HG03139 (cell line): ENCODE measurements around the gene ARMC8.

Experiments used
- ATAC-seq: cut with Tn5 transposase; IDR thresholded peaks from one replicate; pipeline ENCODE4 v1.9.1; 2021; ENCODE audit not compliant: unreplicated experiment

Gene ARMC8

GRCh38 chr3:138300647-138301046 is 113.5 kb downstream of the ARMC8 start:
- no peak for ATAC-seq

GRCh38 chr3:138303474-138303873 is 116.4 kb downstream of the ARMC8 start:
- ATAC-seq = no peak

- no peak for ATAC-seq
These were observed 120.8 kb downstream of the ARMC8 start for GRCh38 chr3:138307899-138308298.

DNA sequence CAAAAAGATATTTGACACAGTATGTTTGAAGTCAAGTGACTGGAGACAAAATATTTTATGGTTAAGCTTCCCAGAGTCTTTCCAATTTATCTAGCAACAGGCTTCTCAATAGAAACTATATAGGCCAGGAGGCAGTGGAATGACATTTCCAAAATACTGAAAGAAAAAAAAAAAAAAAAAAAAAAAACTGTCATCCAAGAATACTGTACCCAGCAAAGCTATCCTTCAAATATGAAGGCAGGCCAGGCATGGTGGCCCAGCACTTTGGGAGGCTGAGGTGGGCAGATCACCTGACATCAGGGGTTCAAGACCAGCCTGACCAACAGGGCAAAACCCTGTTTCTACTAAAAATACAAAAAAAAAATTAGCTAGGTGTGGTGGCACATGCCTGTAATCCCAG is 121.7 kb downstream of the ARMC8 start:
- ATAC-seq = no peak

DNA sequence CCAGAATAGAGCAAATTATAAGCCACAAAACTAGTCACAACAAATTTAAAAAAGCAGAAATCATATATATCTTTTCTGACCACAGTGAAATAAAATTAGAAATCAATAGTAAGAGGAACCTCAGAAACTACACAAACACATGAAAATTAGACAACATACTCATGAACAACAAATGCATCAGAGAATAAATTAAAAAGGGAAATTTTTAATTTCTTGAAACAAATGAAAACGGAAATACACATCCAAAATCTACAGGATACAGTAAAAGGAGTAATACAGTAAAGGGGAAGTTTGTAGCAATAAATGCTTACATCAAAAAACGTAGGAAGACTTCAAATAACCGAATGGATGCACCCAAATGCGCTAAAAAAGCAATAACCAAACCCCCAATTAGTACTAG is 123.4 kb downstream of the ARMC8 start:
- no peak for ATAC-seq

DNA sequence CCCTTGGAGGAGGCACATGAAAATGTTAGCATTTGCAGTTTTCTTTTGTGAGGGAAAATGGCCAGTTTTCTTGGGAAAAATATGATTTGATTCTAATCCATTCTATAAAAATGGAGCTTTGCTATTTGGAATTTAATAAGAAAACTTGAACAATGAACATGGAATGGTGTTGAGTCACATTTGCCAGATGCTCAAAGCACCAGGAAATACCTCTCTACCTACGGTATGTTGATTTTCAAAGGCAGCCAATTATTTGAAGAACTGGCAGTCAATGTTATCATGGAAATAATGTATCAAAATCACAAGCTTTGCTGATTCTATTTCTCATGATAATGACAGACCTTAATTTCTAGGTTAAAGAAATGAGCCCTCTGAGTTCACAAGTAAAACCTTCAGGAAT is 127.7 kb downstream of the ARMC8 start:
- ATAC-seq = no peak

DNA sequence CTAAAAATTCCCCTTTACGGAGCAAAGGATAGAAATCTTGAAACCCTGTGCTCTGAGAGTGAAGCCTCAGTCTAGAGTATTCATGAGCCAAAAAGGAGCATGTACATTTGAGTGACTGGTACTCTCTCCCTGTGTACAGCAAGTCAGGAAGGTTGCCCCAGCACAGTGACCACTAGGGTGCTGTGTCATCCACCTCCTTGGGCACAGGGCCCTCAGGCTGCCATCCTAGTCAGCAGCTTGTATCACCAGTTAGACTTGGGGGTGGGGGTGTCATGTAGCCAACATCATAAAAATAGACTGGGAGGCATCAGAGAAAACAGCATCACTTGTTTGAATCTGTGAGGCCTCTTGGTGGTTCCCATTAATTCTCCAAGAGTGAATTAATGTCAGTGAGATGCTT is 130.6 kb downstream of the ARMC8 start:
- no peak for ATAC-seq

DNA sequence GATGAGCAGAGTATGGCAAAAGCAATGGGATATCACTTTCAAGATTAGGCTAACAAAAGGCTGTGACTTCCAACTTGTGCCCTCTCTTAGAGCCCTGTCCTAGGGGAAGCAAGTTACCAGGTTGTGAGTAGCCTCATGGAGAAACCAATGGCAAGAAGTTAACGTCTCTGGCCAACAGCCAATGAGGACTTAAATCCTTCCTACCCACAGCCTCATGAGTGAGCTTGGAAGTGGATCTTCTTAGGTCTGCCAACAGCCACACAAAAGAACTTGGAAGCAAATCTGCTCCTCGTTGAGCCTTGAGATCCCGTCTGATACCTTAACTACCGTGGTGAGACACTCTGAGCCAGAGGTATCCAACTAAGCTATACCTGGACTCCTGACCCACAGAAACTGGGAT is 136.9 kb downstream of the ARMC8 start:
- no peak for ATAC-seq

- no peak for ATAC-seq
These were observed 138.9 kb downstream of the ARMC8 start for GRCh38 chr3:138325990-138326389.

DNA sequence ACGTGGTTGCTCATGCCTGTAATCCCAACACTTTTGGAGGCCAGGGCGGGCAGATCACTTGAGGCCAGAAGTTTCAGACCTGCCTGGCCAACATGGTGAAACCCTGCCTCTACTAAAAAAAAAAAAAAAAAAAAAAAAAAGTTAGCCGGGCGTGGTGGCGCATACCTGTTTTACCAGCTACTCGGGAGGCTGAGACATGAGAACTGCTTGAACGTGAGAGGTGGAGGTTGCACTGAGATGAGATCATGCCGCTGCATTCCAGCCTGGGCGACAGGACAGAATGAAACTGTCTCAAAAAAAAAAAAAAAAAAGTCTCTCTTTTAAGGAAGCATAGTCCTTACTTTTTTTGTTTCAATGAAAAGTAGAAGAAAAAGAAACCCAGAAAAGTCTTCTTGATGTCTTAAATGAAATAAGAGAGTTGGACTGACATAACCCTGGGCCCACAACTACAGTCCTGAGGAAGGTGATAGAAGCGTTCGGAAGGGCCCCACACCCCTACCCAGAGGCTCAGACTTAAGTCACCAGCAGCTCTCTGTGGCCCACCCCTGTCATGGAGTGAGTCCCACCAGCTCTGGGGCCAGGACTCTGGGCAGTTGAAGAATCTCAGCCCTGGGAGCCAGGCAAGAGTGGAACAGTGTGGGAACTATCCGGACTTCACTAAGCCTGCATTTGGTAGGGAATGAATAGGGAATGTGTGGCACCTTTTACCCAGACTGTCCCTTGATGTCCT is 139.9 kb downstream of the ARMC8 start:
- ATAC-seq = no peak

- ATAC-seq = no peak
These were observed 140.7 kb downstream of the ARMC8 start for GRCh38 chr3:138327831-138328230.

GRCh38 chr3:138328341-138328740 is 141.2 kb downstream of the ARMC8 start:
- no peak for ATAC-seq

DNA sequence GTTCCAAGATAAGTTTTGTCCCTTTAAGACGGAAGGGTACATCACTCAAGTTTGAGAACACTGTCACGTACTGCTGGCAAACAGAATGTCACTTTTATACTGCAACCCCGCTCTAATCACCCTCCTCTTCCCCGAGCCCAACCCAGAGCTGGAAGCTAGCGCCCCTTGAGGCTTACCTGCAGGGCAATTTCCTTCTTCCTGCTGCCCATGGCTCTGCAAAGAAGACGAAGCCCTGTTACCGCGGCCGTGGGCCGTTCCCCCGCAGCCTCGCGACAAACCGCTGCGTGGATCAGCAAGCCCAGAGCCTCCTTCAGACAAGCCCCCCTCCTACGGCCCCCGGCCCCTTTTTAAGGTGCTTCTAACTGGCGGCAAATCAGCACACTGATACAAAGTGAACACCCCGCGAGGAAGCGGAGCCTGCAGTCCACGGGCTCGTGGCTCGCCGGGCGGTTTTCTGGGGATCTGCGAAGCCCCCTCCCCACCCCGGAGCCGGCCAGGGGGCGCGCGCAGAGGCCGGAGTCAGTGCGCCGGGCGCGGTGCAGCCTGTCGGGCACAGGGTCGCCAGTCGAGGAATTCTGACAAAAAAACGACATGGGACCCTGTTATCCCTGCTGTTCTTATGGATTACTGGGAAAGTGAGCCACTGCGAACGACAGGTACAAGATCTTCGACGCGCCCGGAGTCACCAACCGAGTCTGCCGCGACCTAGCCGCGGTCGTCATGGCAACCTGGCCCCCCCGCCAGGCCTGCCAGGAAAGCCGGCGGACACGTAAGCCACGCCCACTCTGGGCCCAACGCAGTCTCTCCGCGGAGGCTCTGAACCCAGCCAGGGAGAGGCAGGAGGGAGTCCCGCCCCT is 142.3 kb downstream of the ARMC8 start, which contains the start of gene NME9:
TSS of gene NME9 (minus strand) at position 725 of the 857 bp plus-strand sequence. CDS start at position 209, 516 bp downstream.
- ATAC-seq = peak; percentile 72

GRCh38 chr3:138329984-138330293 is 142.8 kb downstream of the ARMC8 start:
- no peak for ATAC-seq

GRCh38 chr3:138331143-138331894 is 144.2 kb downstream of the ARMC8 start:
- no peak for ATAC-seq

- ATAC-seq = no peak
These were observed 145.5 kb downstream of the ARMC8 start for GRCh38 chr3:138332472-138333073.

- ATAC-seq = no peak
These were observed 147.5 kb downstream of the ARMC8 start for GRCh38 chr3:138334608-138335007.

DNA sequence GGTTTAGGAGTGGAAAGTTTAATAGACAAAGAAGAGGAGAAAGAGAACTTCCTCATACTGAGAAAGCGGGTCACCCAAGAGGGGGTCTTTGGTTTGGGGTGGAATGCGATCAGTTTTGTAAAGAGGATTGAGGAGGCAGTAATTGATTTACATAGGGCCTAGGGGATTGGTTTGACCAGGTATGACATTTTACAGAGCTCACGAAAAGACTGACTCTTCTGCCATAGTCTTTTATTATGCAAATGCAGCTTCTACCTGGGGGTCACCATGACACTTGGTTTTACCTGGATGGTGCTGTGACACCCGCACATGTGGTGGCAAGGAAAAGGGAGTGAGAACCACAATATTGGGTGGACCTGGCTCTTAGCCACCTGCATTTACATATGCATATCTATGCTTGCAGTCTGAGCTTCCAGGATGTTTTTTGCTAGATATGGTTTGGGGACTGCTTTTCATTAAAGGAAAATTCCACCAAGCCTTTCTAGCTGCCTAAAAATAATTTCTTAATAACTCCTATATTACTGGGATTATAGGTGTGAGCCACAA is 149.4 kb downstream of the ARMC8 start:
- no peak for ATAC-seq

- no peak for ATAC-seq
These were observed 151.1 kb downstream of the ARMC8 start for GRCh38 chr3:138338244-138338643.

GRCh38 chr3:138338811-138339210 is 151.7 kb downstream of the ARMC8 start:
- no peak for ATAC-seq

DNA sequence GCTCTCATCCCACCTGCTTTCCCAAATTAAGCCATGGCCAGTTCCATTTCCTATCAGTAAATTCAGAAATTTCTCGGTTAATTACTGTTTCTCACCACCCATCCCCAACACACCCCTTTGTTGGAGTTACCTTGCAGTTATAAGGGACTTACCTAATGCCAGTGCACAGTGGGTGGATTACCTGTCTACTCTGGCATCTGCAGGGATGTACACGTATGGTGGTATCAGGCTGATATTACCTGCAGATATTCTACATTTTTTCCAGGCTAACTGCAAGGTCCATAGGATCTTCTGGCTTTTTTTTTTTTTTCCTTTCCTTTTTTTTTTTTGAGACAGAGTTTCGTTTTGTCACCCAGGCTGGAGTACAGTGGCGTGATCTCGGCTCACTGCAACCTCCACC is 153.4 kb downstream of the ARMC8 start:
- ATAC-seq = no peak
